SK-N-SH (cell line): ENCODE results near the gene MAMLD1. TPM values are rescaled to one million over a fixed set of nuclear protein-coding genes. Genes with fewer than 3 reads are reported as not detected.

Source experiments
- CTCF ChIA-PET: fragments of 300-600, 350-600 bp; formaldehyde crosslinking; extraction: SDS; loops from one replicate; lab custom pipeline; 2021; lab: Yijun Ruan, JAX
- POLR2A ChIA-PET: fragments of 350-600 bp; sonication (Branson Sonifier 250); formaldehyde crosslinking; extraction: SDS; loops from one replicate; lab custom pipeline; 2020; ENCODE audit warnings: antibody characterized with exemption, inconsistent platforms; lab: Yijun Ruan, JAX
- DNase-seq: peaks from one replicate; pipeline ENCODE4 v3.0.0; 2012
- H2AFZ ChIP-seq: fragments of 200-600 bp; sonication (generic); 2 replicates; pipeline ENCODE4 v1.8.1; 2016; ENCODE audit warnings: antibody characterized with exemption, mild to moderate bottlenecking, low read depth
- H3F3A ChIP-seq: fragments of 200-600 bp; sonication (generic); replicated peaks from 2 replicates; pipeline ENCODE3; 2016; ENCODE audit warnings: antibody characterized with exemption, mild to moderate bottlenecking; ENCODE audit not compliant: insufficient read depth
- H3K27ac ChIP-seq, 2 experiments: fragments of 200-500 bp in 1 of 2; fragments of 200-600 bp in 1 of 2; sonication (Bioruptor generic) in 1 of 2; sonication (generic), shearing (Covaris generic) in 1 of 2; 2 replicates each; pipeline versions ENCODE4 v1.5.1 to v1.6.1; 2014 to 2016; ENCODE audit warnings: low read depth in 2 of 2, inconsistent platforms in 1 of 2, low read length in 1 of 2, mild to moderate bottlenecking in 1 of 2, mixed read lengths in 1 of 2
- H3K27me3 ChIP-seq: fragments of 200-600 bp; sonication (generic), shearing (Covaris generic); 2 replicates; pipeline ENCODE4 v1.6.1; 2016; ENCODE audit warnings: mixed run types; ENCODE audit not compliant: insufficient read depth
- H3K36me3 ChIP-seq, 2 experiments: fragments of 200-500 bp in 1 of 2; fragments of 200-600 bp in 1 of 2; sonication (Bioruptor generic) in 1 of 2; sonication (generic) in 1 of 2; replicated peaks in 1 of 2; 2 replicates each; pipeline versions ENCODE3 to v1.5.1; 2014 to 2016; ENCODE audit warnings: low read length in 1 of 2, mild to moderate bottlenecking in 1 of 2; ENCODE audit not compliant: insufficient read depth in 2 of 2, control insufficient read depth in 1 of 2
- H3K4me1 ChIP-seq, 2 experiments: fragments of 200-500 bp in 1 of 2; fragments of 200-600 bp in 1 of 2; sonication (Bioruptor generic) in 1 of 2; sonication (generic), shearing (Covaris generic) in 1 of 2; 2 replicates each; pipeline versions ENCODE4 v1.5.1 to v1.6.1; 2014 to 2016; ENCODE audit warnings: low read depth in 1 of 2, low read length in 1 of 2, mixed run types in 1 of 2; ENCODE audit not compliant: insufficient read depth in 2 of 2, control insufficient read depth in 1 of 2
- H3K4me2 ChIP-seq: fragments of 200-600 bp; sonication (generic), shearing (Covaris generic); 2 replicates; pipeline ENCODE4 v1.6.1; 2017; ENCODE audit warnings: mixed run types
- H3K4me3 ChIP-seq, 2 experiments: fragments of 200-500 bp in 1 of 2; fragments of 200-600 bp in 1 of 2; sonication (Bioruptor generic) in 1 of 2; sonication (generic), shearing (Covaris generic) in 1 of 2; 2 replicates each; pipeline versions ENCODE4 v1.5.1 to v1.8.1; 2014 to 2016; ENCODE audit warnings: low read depth in 2 of 2, inconsistent platforms in 1 of 2, low read length in 1 of 2, mild to moderate bottlenecking in 1 of 2, mixed read lengths in 1 of 2, moderate library complexity in 1 of 2
- H3K79me2 ChIP-seq: fragments of 200-600 bp; sonication (generic); 2 replicates; pipeline ENCODE4 v1.8.1; 2017; ENCODE audit warnings: mild to moderate bottlenecking; ENCODE audit not compliant: insufficient read depth
- H3K9ac ChIP-seq: fragments of 200-600 bp; sonication (generic); 2 replicates; pipeline ENCODE4 v1.6.1; 2017; ENCODE audit warnings: mixed run types
- H3K9me2 ChIP-seq: fragments of 200-600 bp; sonication (generic); 2 replicates; pipeline ENCODE4 v1.6.1; 2017; ENCODE audit warnings: mixed run types
- H3K9me3 ChIP-seq: fragments of 200-600 bp; sonication (generic); 2 replicates; pipeline ENCODE4 v1.6.1; 2017; ENCODE audit warnings: mixed run types, mild to moderate bottlenecking, moderate library complexity
- H4K20me1 ChIP-seq: fragments of 200-600 bp; sonication (generic); 2 replicates; pipeline ENCODE4 v1.6.1; 2017; ENCODE audit warnings: mild to moderate bottlenecking, mixed run types; ENCODE audit not compliant: insufficient read depth
- ELF1 ChIP-seq: IDR thresholded peaks from 2 replicates; pipeline ENCODE4 v1.4.0; 2012
- EP300 ChIP-seq, 2 experiments: IDR thresholded peaks; 2 replicates each; pipeline versions ENCODE4 v1.4.0 to v1.6.1; 2012; ENCODE audit warnings: borderline replicate concordance in 1 of 2, low read depth in 1 of 2, low read length in 1 of 2
- EZH2phosphoT487 ChIP-seq: fragments of 200-600 bp; sonication (generic); IDR thresholded peaks from 2 replicates; pipeline ENCODE4 v1.6.1; 2017; ENCODE audit warnings: low read depth, mixed run types, mild to moderate bottlenecking, antibody characterized with exemption, moderate library complexity, borderline replicate concordance
- FOXM1 ChIP-seq: IDR thresholded peaks from 2 replicates; pipeline ENCODE4 v1.4.0; 2012; ENCODE audit warnings: low read depth, mild to moderate bottlenecking
- GATA2 ChIP-seq: sonication (generic); formaldehyde crosslinking; IDR thresholded peaks from 2 replicates; pipeline ENCODE4 v1.5.0; 2020; ENCODE audit warnings: mild to moderate bottlenecking, missing genetic modification reagents
- JUND ChIP-seq: IDR thresholded peaks from 2 replicates; pipeline ENCODE4 v1.4.0; 2012
- MAX ChIP-seq: IDR thresholded peaks from 2 replicates; pipeline ENCODE4 v1.4.0; 2012; ENCODE audit warnings: low read depth
- MXI1 ChIP-seq: IDR thresholded peaks from 2 replicates; pipeline ENCODE4 v1.6.1; 2012; ENCODE audit warnings: mild to moderate bottlenecking, low read depth, low read length, improper control_type of control experiment
- NFIC ChIP-seq: IDR thresholded peaks from 2 replicates; pipeline ENCODE4 v1.4.0; 2012; ENCODE audit warnings: borderline replicate concordance
- NRF1 ChIP-seq: IDR thresholded peaks from 2 replicates; pipeline ENCODE4 v1.6.1; 2012; ENCODE audit warnings: low read depth, mild to moderate bottlenecking, low read length
- POLR2AphosphoS5 ChIP-seq: IDR thresholded peaks from 2 replicates; pipeline ENCODE4 v1.6.1; 2012; ENCODE audit warnings: low read depth, low read length
- RAD21 ChIP-seq: IDR thresholded peaks from 2 replicates; pipeline ENCODE4 v1.6.1; 2012; ENCODE audit warnings: mild to moderate bottlenecking, low read length
- RCOR1 ChIP-seq: fragments of 150-350 bp; IDR thresholded peaks from 2 replicates; pipeline ENCODE4 v1.6.1; 2017; ENCODE audit warnings: antibody characterized with exemption, low read length
- REST ChIP-seq: IDR thresholded peaks from 2 replicates; pipeline ENCODE4 v1.6.1; 2012; ENCODE audit warnings: mild to moderate bottlenecking, low read depth, low read length, moderate library complexity
- RFX5 ChIP-seq: IDR thresholded peaks from 2 replicates; pipeline ENCODE4 v1.6.1; 2012; ENCODE audit warnings: mild to moderate bottlenecking, improper control_type of control experiment, low read length
- TEAD4 ChIP-seq: IDR thresholded peaks from 2 replicates; pipeline ENCODE4 v1.4.0; 2012; ENCODE audit warnings: mild to moderate bottlenecking, borderline replicate concordance; ENCODE audit not compliant: insufficient read depth
- YY1 ChIP-seq: IDR thresholded peaks from 2 replicates; pipeline ENCODE4 v1.4.0; 2012; ENCODE audit warnings: low read depth, mild to moderate bottlenecking
- WGBS: methylation state at CpG from one replicate; pipeline ENCODE4 v1.1.6; 2017; ENCODE audit warnings: low lambda C conversion rate; 5-methylcytosine and 5-hydroxymethylcytosine counted together
- polyA plus RNA-seq, 3 experiments: library from polyadenylated mRNA; depleted of rRNA; stranded (reverse); fragments of >200 nt; gene quantifications; 2 replicates each; pipeline ENCODE4 v1.2.3, GENCODE V29; 2012
- TF ChIP-seq, protein P1 (sequence below): fragments of 150-350 bp; IDR thresholded peaks from 2 replicates; pipeline ENCODE4 v1.6.1; 2016; ENCODE audit warnings: mild to moderate bottlenecking, low read depth, low read length
- TF ChIP-seq, protein P2 (sequence below): fragments of 200-600 bp; sonication (generic); IDR thresholded peaks from 2 replicates; pipeline ENCODE4 v1.6.1; 2017; ENCODE audit warnings: antibody characterized with exemption, mild to moderate bottlenecking, moderate library complexity

Gene MAMLD1
- polyA plus RNA-seq, 1 of the 3 experiments (the other 2 are of a cell fraction): 4.4 TPM

DNA sequence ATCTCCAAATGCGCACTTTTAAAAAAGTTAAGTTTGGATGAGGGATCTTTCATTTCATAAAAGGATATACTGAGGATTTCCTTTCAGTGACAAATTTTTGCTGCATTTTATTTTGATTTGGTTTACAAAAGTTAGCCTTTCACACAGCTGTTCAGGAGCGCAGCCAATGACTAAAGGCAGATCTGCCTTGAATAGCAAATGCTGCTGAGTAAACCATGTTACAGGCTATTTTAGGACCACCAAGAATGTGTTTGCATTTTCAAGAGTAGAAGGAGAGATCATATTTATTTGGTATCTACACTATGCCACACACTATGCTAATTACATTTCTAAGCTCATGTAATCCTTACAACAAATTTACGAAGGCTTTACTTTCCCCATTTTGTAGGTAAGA lies 92.1 kb downstream of the MAMLD1 start:
- no peaks in the 10 kb centered on the region for H3K4me1 ChIP-seq
- no peaks in the 10 kb centered on the region for H3K27me3 ChIP-seq
- no peak overlapping the region for H3K9ac ChIP-seq
- ChIA-PET POLR2A (no interaction called here), CTCF (no interaction called here)
- 45% methylated on average over 3 of the region's 3 CpGs for WGBS
- no peak for TF ChIP-seq ELF1
- TF ChIP-seq FOXM1: no peak
- no peak for TF ChIP-seq RCOR1
- no peak for TF ChIP-seq EZH2phosphoT487
- no peak for TF ChIP-seq YY1
- TF ChIP-seq RFX5: no peak
- TF ChIP-seq, protein P1, sequence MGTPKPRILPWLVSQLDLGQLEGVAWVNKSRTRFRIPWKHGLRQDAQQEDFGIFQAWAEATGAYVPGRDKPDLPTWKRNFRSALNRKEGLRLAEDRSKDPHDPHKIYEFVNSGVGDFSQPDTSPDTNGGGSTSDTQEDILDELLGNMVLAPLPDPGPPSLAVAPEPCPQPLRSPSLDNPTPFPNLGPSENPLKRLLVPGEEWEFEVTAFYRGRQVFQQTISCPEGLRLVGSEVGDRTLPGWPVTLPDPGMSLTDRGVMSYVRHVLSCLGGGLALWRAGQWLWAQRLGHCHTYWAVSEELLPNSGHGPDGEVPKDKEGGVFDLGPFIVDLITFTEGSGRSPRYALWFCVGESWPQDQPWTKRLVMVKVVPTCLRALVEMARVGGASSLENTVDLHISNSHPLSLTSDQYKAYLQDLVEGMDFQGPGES: no peak
- no peak for TF ChIP-seq RAD21
- no peak for TF ChIP-seq JUND
- no peak for TF ChIP-seq GATA2 (CRISPR knock-in tag)
- no peak for TF ChIP-seq MXI1
- TF ChIP-seq, protein P2, sequence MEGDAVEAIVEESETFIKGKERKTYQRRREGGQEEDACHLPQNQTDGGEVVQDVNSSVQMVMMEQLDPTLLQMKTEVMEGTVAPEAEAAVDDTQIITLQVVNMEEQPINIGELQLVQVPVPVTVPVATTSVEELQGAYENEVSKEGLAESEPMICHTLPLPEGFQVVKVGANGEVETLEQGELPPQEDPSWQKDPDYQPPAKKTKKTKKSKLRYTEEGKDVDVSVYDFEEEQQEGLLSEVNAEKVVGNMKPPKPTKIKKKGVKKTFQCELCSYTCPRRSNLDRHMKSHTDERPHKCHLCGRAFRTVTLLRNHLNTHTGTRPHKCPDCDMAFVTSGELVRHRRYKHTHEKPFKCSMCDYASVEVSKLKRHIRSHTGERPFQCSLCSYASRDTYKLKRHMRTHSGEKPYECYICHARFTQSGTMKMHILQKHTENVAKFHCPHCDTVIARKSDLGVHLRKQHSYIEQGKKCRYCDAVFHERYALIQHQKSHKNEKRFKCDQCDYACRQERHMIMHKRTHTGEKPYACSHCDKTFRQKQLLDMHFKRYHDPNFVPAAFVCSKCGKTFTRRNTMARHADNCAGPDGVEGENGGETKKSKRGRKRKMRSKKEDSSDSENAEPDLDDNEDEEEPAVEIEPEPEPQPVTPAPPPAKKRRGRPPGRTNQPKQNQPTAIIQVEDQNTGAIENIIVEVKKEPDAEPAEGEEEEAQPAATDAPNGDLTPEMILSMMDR: no peak
- H3K4me3 ChIP-seq: no peak overlapping the region
- H3K79me2 ChIP-seq: no peaks in the 10 kb centered on the region
- no peaks in the 10 kb centered on the region for H3K36me3 ChIP-seq
- H3K9me2 ChIP-seq: no peaks in the 10 kb centered on the region
- H3K4me2 ChIP-seq: no peak overlapping the region
- no peak overlapping the region for H3K27ac ChIP-seq
- H3F3A ChIP-seq: no peaks in the 10 kb centered on the region
- no peak overlapping the region for H2AFZ ChIP-seq
- DNase-seq: no peak
- H4K20me1 ChIP-seq: no peaks in the 10 kb centered on the region
- no peaks in the 10 kb centered on the region for H3K9me3 ChIP-seq

GRCh38 chrX:150456466-150456865 lies 93.3 kb downstream of the MAMLD1 start:
- H3K4me2 ChIP-seq: no peak overlapping the region
- POLR2A ChIA-PET: no interaction called here
- TF ChIP-seq NRF1 (no peak), POLR2AphosphoS5 (no peak), EP300 (IDR thresholded peaks at IDR 0.05; ENCODE audit: borderline replicate concordance in 1 of 2, low read depth in 1 of 2, low read length in 1 of 2) (no peak), TEAD4 (no peak), MAX (no peak), REST (no peak), RCOR1 (no peak), NFIC (no peak)
- H4K20me1 ChIP-seq: no peaks in the 10 kb centered on the region
- no peak overlapping the region for H3K4me3 ChIP-seq
- no peaks in the 10 kb centered on the region for H3K9me3 ChIP-seq
- no peaks in the 10 kb centered on the region for H3K79me2 ChIP-seq
- no peaks in the 10 kb centered on the region for H3K9me2 ChIP-seq
- H3K27me3 ChIP-seq: no peaks in the 10 kb centered on the region
- no peak overlapping the region for H2AFZ ChIP-seq
- no peak overlapping the region for H3K9ac ChIP-seq
- H3F3A ChIP-seq: no peaks in the 10 kb centered on the region
- no peak overlapping the region for H3K27ac ChIP-seq
- CTCF ChIA-PET: no interaction called here
- no peak for DNase-seq
- WGBS: 48% methylated on average over 6 of the region's 6 CpGs
- H3K4me1 ChIP-seq: no peaks in the 10 kb centered on the region
- no peaks in the 10 kb centered on the region for H3K36me3 ChIP-seq
